HG03045 (cell line): Measurements from ENCODE around the gene PLIN3.
"Not testable (repeated sequence)": the region's sequence is repeated elsewhere in the genome, so short reads cannot be mapped to it uniquely, and the experiment has no call there.

ENCODE experiments used
- ATAC-seq: cut with Tn5 transposase; IDR thresholded peaks from one replicate; pipeline ENCODE4 v1.9.1; 2021; ENCODE audit warnings: mild to moderate bottlenecking, moderate library complexity; ENCODE audit not compliant: unreplicated experiment

Gene PLIN3, protein sequence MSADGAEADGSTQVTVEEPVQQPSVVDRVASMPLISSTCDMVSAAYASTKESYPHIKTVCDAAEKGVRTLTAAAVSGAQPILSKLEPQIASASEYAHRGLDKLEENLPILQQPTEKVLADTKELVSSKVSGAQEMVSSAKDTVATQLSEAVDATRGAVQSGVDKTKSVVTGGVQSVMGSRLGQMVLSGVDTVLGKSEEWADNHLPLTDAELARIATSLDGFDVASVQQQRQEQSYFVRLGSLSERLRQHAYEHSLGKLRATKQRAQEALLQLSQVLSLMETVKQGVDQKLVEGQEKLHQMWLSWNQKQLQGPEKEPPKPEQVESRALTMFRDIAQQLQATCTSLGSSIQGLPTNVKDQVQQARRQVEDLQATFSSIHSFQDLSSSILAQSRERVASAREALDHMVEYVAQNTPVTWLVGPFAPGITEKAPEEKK

DNA sequence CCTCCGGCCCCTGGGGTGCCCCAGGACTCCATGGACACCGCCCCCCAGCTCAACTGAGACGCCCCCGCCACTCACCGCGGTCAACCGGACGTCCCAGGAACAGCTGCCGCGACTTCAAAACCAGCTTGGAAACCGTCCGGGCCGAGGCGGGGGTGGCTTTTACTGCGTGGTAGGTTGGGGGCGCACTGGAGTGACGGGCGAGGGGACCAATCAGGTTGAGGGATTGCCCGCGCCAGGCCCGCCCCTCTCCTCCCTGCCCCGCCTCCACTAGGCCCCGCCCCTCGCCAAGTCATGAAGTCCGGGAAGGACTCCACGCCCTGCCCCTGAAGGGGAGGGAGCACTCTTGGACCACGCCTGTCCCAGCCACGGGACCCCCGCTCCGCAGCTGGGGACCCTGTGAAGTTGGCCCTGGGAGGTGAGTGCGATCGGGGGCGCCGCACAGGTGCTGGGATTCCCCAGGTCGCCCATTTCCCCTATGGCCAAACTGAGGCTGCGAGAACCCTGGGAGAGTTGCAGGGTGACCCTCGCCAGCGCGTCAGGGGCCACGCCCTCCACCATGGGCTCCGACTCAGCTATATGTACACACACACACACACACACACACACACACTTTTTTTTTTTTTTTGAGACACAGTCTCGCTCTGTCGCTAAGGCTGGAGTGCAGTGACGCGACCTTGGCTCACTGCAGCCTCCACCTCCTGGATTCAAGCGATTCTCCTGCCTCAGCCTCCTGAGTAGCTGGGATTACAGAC is at the start of gene PLIN3:
Gene PLIN3, minus strand, starts transcription at position 134 of the 752 bp plus-strand sequence. CDS start 6,273 bp downstream, outside the sequence.
- peak; percentile 70 for ATAC-seq

DNA sequence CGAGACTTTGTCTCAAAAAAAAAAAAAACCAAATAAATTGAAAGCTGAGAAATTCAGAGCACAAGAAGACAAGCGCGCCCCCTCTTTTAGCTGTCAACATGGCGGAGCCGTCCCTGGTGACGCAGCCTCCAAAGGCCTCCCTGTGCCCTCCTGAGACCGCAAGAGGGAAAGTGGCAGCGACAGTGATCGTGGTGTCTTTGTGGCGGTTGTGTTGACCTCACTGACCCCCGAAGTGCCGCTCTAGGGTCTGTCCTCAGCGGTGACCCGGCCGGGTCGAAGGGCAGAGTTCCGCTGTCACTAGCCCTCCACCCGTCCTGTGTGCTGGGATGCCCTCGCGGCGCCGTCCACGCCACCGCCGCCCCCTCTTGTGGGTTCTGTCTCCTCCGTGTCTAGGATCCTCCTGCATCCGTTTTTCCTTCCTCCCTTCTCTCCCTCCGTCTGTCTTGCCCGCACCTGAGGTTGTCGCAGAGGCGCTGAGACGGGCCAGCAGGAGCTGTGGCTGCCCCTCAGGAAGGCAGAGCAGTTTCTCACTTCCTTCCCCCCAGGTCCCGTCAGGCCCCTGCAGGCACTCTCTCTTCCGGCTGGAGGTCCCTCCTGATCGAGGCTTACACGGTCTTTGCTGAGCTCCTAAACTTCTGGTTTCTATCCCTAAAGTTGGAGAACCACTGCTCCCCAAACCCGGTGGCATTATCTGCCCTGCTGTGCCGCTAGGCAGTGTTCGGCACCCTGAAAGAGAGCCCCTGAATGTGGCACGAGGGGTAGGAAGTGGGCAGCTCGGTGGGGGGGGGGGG is 49.0 kb upstream of the PLIN3 start:
- ATAC-seq, result no peak

DNA sequence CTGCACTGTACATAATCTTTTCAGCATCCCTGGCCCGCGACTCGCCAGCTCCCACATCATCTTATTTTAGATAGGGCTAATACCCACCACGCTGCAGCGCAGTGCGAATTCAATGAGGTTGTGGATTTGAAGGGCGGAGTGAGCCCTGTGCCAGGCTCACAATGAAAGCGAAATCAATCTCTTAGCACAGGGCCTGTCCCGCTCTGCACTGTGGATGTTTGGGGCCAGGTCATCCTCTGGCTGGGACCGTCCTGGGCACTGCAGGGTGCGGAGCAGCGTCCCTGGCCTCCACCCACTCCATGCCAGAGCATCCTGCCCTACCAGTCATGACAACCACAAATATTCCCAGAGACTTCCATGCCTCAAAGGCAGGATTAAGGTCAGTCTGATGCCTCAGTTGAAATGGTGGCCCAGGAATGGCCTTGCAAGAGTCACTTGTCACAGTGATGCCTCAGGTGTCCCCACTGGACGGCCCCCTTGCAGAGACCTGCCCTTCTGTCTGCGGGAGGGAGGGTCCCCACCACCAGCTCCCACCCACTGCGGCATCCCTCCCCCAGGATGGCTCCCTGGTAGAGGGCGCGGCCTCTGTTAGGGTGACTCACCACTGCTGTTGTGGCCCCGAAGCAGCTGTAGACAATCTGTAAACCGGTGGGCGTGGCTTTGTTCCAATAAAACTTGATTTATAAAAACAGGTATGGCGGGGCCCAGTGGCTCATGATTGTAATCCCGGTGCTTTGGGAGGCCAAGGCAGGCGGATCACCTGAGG is 47.5 kb upstream of the PLIN3 start:
- no peak for ATAC-seq

DNA sequence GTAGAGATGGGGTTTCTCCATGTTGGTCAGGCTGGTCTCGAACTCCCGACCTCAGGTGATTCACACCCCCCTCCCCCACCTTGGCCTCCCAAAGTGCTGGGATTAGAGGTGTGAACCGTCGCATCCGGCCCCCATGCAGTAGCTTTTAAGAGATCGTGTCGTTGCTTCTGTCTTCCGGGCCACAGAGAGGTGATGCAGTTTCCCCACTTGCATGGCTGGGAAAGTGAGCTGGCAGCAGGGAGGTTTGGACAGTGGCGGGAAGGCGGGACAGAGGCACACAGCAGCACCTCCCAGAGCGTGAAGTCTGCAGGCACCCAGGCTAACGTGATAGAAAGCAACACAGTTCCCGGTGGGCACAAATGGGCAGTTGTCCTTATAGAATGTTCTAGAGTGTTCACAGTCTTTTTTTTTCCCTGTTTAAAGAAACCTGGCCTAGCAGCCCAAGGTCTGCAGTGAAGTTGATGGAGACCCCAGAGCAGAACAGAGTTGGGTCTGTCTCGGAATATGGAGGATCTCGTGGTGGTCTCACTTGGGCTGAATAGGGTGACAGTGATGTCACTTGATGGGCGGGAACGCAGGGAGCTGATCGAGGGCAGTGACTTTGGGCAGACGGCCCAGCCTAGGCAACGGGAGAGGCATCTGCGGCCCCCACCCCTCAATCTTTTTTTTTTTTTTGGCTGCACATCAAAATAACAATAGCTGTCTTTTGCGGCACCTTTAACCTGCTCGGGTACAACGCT is 46.7 kb upstream of the PLIN3 start:
- ATAC-seq, result no peak

DNA sequence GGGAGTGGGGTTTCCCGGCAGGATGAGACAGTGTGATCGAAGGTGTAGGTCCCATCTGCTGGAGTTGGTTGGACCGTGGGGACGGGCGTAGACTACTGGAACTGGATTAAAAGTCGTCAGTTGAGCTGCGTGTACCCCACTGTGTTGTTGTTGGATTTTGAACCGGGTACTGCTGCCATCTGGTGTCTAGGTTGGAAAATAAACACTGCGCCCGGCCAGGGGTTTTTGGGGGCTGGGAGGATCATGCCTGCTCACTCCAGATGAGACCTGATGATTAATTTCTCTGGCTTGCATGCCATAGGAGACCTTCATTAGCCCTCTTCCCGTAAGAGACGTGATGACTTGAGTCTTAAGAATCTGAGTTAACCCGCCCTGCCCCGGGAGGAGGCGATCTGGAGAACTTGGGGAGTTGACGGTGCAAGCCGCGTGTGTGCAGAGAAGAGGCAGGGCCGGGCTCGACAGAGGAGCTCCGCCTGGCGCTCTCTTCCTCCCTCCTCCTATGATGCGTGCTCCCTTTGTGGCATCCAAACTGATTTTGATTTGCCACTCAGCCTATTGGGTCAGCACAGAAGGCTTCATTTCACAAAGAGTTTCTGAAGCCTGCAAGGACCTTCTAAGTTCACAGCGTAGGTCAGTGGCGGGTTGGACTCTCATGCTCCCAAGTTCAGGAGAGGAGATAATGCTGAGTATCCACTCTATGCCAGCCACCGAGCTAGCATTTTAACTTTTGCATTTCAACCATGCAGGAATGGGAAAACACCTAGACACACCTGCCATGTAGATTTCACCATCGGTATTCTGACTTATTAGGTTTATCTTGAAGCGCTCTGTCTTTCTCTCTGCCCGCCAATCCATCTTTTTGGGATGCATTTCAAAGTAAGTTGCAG is 44.6 kb upstream of the PLIN3 start:
- no peak for ATAC-seq

DNA sequence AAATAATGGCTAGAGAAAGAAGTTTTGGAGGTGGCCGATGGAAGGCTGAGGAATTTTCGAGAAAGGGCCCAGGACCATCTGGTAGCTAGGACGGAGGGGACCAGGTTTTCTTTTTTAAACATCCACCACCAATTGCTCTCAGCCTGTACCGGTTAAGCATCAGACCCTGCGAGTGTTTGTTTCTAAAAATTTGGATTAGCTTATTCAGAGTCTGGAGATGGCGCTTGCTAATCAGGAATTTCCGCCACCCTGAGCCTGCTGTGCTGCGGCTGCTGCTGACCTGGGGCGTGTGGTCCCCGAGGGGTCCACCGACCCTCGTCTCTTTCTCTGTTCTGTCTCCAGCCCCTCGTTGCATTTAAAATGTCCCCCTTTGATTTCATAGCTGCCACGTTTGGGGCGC is 43.8 kb upstream of the PLIN3 start:
- no peak for ATAC-seq

DNA sequence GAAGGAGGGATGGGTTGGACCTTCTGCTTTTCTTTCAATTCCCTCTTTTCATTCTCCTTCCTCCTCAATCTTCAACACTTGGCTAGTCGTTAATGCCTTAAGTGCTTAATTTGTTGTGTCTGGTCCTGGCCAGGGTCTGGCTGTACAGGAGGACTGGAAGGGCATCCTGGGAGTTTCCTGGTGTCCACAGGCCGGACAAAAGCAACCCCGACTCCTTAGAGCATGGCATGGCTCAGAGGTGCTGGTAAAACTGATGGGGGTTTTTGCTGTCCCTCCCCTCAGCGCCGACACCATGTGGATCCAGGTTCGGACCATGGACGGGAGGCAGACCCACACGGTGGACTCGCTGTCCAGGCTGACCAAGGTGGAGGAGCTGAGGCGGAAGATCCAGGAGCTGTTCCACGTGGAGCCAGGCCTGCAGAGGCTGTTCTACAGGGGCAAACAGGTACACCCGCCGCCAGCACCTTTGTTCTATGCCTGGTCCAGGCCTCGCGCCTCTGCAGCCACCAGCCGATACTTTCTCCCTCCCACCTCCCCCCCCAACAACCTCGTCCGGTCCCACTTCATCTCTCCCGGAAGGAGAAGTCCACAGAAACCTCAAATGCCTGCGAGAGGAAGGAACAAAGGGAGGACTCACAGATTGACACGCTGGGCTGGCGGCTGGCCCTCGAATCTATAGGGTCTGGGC is 43.3 kb upstream of the PLIN3 start:
- ATAC-seq, result no peak

DNA sequence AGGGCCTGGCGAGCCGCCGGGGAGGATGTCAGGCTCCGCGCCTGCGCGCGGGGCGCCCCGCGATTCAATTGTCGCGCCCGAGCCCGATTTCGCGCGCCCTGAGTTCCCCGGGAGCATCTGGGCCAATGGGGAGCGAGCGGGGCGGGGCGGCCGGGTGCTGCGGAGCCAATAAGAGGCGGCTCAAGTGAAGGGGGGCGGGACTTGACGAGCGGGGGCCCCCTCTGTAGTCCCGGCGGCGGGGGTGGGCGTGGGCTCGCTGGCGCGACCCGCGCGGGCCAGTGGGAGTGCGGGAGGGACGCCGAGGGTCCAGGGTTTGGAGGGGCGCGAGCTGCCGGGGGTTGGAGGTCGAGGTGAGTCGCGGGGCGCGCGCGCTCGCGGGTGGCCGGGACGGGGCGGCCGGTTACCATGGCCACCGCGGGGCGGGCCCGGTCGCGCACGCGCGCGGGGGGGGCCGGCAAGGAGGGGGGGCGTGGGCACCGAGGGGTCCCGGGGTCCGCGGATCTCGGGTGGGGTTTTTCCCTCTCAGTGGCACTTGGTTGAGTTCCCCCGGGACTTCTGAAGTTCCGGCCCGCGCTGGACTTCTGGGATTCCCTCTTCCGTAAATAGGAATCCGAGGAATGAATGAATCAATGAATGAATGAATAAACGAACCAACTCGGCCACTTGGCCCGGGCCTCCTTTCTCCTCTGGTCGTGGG is 42.6 kb upstream of the PLIN3 start:
- ATAC-seq, result peak; percentile 74

DNA sequence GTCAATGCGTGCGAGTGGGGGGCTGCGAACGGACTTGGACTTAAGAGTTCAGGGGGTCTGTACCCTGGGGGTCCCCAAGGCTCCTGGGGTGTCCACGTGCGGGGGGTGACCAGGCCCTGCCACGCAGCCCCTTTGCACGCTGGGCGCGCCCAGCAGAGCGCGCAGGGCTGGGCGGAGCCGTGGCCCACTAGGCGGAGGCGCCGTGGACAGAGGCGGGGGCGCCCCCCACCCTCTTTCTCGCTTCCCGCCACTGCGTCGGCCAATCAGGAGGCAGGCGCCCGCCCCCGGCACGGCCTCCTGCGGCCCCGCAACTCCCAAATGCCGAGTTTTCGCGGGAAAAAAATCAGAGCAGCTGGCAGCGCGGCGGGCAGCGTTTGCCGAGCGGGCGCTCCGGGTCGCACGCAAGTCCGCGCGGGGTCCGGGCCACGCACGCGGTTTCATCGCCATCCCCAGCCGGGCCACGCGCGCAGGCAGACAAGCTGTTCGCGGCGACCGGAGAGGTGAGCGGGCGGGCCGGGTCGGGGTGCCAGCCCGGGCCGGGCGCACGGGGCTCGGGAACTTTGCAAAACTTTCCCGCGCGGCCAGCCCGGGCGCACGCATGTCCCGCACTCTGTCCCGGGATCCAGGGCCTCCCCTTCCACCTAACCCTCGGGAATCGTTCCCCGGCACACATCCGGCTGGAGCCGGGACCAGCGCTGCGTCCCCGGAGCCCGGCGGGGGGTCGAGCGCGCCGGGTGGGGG is 41.9 kb upstream of the PLIN3 start, which contains the start of gene UHRF1:
Gene UHRF1, plus strand, starts transcription at position 346 of the 741 bp plus-strand sequence. CDS start 1,385 bp downstream, outside the sequence.
- ATAC-seq, result no peak

DNA sequence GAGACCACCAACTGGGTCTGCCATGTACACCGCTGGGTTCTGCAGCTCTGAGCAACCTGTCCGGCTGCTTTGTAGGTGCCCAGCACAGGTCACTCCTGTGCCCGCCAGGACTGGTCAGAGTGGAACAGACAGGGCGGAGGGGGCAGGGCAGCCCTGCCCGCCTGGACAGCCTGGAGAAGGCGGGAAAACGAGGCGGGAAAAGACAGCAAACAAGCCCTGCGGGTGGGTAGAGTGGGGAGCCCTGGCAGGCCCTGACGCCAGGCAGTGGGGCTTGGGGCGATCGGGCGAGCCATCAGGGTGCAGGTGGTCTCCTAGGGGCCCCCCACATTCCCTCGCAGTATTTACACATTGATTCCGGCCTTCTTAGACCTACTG is 41.3 kb upstream of the PLIN3 start:
- no peak for ATAC-seq

DNA sequence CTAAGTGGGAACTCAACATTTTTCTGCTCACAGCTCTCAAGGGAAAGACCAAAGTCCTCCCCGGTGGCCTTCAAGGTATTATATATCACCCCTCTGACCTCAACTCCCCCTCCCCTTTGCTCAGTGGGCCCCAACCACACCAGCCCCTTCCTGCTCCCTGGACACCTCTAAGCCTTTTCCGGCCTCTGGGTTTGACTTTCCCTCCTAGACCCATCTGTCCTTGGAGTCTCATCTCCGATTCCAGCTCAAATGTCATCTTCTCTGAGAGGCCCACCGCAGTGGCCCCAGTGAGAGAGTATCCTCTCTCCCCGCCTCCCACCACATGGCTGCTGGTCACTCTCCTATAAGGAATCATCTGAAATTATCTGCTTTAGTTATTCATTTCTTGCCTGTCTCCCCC is 40.9 kb upstream of the PLIN3 start:
- ATAC-seq, result no peak

DNA sequence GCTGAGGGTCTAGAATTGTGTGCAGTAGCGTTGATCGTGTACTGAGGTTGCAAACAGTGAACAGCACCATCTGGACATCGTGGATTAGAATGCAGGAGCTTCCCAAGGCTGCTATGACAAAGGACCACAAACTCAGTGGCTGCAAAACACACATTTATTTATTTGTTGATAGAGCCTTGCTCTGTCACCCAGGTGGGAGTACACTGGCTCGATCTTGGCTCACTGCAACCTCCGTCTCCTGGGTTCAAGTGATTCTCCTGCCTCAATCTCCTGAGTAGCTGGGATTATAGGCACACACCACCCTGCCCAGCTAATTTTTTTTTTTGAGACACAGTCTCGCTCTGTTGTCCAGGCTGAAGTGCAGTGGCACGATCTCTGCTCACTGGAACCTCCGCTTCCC is 39.5 kb upstream of the PLIN3 start:
- no peak for ATAC-seq

DNA sequence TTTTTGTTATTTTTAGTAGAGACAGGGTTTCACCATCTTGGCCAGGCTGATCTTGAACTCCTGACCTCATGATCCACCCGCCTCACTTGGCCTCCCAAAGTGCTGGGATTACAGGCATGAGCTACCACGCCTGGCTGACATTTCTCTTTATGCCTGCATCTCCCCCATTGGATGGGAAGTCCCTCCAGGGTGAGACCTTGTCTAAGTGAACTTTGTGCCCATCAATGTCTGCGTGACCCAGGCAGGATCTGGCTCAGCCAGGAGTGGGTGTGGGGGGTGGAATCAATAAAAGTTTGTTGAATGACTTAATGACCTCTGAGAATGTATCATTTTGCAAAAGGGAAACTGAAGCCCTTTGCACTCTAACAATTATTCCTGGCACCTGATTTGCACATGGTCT is 37.0 kb upstream of the PLIN3 start:
- no peak for ATAC-seq

DNA sequence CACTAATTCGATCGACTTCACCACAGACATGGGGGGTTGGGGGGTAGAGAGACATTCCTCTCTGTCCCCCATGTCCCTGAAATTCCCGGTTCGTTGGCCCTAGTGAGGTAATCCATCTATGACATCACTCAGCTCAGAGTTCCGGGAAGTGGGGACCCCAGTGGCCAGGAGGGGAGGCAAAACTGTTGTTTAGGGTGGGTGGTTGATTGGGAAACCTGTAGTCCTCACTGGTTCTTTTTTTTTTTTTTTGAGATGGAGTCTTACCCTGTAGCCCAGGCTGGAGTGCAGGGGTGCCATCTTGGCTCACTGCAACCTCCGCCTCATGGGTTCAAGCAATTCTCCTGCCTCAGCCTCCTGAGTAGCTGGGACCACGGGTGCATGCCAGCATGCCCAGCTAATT is 35.3 kb upstream of the PLIN3 start, which contains the start of gene ARRDC5:
Gene ARRDC5, minus strand, starts transcription at position 101 of the 400 bp plus-strand sequence. Its CDS starts 71 bp downstream, at position 30.
- no peak for ATAC-seq

DNA sequence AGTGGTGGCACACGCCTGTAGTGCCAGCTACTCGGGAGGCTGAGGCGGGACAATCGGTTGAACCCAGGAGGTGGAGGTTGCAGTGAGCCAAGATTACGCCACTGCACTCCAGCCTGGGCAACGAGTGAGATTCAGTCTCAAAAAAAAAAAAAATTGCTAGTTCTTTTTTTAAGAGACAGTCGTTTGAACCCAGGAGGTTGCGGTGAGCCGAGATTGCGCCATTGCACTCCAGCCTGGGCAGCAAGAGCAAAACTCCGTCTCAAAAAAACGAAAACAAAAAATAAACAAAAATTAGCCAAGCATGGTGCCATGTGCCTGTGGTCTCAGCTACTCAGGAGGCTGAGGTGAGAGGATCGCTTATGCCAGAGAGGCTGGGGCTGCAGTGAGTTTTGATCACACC is 33.4 kb upstream of the PLIN3 start:
- not testable (repeated sequence) for ATAC-seq

DNA sequence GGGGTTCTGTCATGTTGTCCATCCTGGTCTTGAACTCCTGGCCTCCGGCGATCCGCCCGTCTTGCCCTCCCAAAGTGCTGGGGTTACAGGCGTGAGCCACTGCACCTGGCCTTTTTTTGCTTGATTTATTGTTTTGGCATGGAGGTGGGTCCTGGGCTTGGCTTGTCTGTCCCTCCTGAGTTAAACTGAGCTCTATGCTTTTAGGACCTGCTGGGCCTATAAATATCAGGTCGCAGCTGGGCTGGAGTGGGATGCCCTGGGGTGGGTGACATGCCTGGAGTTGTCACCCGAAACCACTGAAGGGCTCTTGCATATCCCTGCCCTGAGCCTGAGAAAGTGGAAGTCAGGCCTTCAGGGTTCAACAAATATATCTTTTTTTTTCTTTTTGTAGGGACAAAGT is 29.7 kb upstream of the PLIN3 start:
- ATAC-seq, result no peak

DNA sequence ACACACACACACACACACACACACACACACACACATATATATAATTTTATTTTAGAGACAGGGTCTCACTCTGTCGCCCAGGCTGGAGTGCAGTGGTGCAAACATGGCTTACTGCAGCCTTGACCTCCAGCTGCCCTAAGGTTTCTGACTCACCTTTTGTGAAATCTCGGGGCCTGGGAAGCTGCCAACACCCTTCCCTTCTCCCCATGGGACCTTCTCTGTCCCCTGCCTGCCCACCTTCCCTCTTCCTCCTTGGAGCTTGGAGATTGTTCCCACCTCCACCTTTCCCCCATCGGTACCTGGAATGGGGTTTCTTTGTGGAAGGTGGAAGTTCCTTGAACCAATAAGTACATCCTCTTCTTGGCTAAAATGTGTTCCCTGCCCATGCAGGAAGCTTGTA is 28.9 kb upstream of the PLIN3 start:
- ATAC-seq, result no peak
